G401 (cell line): ENCODE results near the gene EVC. TPM values are rescaled to one million over a fixed set of nuclear protein-coding genes. Genes with fewer than 3 reads are reported as not detected.

Experiments
- DNase-seq: peaks from one replicate; pipeline ENCODE4 v3.0.0-alpha.2; 2015; ENCODE audit warnings: low spot score
- in situ Hi-C: cut with HindIII; loops from 2 replicates; pipeline ENCODE4 v1.10.0; 2016; ENCODE audit warnings: low sequenced_read_pairs, mixed read lengths
- total RNA-seq: library from RNA; depleted of rRNA; stranded (reverse); fragments of >200 nt; shearing (Covaris generic); gene quantifications from 2 replicates; pipeline ENCODE4 v1.2.3, GENCODE V29; 2014; rRNA removed

Gene EVC
- total RNA-seq = 10.2 and 21.0 TPM in 2 replicates

DNA sequence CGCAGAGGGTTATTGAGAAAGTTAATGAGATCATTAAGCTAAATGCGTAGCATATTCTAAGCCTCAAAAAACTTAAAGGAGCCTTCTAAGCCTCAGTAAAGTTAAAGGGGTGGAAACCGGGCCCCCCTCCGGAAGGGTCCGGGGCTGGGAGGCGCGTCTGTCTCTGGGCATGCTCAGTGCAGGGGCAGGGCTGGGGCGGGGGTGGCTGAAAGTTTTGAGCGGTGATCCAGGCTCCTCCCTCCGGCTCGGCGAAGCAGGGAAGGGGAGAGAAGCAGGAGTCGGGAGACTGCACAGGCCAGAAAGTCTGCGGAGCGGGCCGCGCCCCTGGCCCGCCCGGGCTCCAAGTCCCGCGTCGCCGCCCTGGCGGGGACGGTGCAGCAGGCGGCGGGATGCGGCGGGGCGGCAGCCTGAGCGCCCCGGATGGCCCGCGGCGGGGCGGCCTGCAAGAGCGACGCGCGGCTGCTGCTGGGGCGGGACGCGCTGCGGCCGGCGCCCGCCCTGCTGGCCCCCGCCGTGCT lies at the start of gene EVC:
Gene EVC (plus strand): TSS at position 241 of the 518 bp plus-strand sequence. CDS start 180 bp downstream, at position 421.
- in situ Hi-C loops = no loop called here
- peak; percentile 36 for DNase-seq

DNA sequence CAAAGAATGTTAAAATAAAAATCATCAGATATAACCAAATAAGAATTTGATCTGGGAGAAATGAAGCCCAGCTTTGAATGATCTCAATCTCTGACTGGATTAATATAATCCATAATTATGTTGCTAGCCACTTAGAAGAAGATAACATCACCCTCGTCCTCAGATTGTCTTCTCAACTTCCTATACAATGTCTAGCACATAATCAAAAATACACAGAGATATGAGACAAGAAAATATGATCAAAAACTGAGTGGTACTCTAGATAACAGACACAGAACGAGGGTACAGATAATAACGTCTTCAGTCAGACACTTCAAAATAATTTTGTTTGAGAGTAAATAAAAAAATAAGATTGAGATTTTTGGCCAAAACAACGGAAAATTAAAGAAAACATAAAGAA lies 49.8 kb upstream of the EVC start:
- in situ Hi-C loops = no loop called here
- DNase-seq = no peak

DNA sequence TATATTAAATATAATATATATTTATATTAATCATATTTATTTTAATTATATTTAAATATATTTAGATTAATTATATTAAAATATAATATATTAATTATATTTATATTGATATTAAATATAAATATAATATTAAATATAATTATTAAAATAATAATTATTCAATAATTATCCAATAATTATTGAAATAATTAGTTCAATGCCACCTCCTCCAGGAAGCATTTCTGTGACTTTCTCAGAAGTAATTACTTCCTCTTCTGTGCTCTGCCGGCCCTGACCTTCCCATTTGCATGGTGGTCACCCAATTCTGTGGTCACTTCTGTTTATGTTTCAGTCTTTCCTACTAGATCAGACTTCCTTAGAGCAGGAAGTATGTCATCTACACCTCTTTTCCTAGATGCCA lies 48.4 kb upstream of the EVC start:
- in situ Hi-C loops = no loop called here
- no peak for DNase-seq

DNA sequence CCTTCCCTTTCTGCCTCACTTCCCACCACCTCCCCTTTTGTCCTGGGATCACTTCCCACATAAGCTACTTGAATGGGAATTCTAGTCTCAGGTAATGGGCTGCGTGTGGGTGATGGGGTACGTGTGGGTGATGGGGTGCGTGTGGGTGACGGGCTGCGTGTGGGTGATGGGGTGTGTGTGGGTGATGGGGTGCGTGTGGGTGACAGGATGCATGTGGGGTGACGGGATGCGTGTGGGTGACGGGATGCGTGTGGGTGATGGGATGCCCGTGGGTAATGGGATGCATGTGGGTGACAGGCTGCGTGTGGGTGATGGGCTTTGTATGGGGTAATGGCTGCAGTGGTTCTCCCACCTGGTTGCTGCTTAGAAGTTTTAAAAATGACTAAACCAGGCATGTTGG lies 46.2 kb upstream of the EVC start:
- DNase-seq = no peak
- in situ Hi-C loops = no loop called here

DNA sequence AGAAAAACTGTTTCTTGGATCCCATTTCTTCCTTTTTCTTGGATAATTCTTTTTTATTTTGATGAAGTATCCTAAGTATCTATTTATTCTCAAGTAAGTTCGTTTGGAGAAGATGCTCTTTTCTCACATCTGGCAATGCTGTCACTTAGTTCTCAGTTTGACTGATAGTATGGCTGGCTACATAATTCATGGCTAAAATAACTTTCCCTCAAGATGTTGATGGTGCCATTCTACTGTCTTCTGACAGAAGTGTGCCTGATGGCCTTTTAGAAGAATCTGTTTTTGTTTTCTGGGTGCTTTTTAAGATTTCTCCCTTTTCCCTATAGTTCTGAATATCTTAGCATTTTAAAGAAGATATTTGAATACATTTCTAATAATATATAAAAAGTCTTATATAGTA lies 44.3 kb upstream of the EVC start:
- in situ Hi-C loops = no loop called here
- DNase-seq = no peak

DNA sequence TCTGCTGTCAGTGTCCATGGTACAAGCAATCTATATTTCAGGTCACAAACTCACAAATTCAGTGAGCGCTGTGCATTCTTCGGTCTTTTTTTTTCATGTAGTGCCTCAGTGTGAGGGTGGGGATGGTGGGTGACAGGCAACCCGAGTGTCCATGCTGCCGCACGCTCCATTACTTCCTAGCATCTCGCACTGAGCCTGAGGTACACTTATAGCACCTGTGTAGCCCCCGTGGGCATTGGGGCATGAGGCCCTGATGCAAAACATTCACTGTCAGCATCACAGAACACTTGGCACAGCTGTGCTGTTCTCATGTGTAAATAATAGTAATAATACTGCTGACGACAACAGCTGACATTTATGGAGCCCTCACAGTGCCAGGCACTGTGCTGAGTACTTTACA lies 34.2 kb upstream of the EVC start:
- DNase-seq = no peak
- in situ Hi-C loops = no loop called here

DNA sequence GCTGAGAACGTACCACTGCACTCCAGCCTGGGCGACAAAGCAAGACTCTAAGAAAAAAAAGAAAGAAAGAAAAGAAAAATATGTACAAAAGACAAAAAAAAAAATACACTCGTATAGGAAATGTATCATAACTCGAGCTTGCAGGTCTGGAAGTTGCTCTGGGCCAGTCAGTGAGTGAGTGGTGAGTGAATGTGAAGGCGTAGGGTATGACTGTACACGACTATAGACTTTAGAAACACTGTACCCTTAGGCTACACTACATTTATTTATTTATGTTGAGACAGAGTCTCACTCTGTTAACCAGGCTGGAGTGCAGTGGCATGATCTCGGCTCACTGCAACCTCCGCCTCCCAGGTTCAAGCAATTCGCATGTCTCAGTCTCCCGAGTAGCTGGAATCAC lies 32.0 kb upstream of the EVC start:
- in situ Hi-C loops = no loop called here
- DNase-seq = no peak

DNA sequence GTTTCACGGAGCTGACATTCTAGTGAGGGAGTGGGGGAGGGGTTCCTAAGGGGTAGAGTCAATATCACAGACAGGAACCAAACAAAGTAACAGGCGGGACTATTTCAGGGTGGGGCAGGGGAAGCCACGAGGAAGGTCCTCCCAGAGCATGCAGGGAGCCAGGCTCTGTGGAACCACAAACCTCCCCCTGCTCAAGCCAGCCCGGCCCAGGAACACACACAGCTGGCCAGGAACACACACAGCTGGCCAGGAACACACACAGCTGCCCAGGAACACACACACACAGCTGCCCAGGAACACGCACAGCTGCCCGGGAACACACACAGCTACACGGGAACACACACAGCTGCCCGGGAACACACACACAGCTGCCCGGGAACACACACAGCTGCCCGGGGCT lies 27.4 kb upstream of the EVC start:
- DNase-seq = no peak

DNA sequence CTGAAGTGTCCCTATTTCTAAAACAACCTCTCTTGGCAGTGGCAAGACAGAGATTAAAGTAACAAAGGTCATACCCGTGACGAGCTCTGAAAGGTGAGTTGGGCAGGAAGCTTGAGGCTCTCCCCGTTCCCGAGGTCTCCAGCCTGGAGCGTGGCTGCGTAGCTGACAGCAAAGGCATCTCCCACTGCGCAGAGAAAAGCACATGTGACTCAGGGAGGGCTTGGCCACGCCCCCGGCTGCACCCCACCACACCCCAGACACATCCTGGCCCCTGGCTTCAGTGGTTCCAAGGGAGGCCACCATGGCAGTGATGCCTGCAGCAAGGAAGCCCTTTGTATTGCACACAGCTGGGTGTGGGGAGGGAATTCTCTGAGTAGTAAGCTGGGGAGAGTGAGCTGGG lies 25.7 kb upstream of the EVC start:
- in situ Hi-C loops = no loop called here
- DNase-seq = no peak

More for the DNA sequence above, 27.4 kb upstream of the EVC start:
- in situ Hi-C loops = no loop called here

DNA sequence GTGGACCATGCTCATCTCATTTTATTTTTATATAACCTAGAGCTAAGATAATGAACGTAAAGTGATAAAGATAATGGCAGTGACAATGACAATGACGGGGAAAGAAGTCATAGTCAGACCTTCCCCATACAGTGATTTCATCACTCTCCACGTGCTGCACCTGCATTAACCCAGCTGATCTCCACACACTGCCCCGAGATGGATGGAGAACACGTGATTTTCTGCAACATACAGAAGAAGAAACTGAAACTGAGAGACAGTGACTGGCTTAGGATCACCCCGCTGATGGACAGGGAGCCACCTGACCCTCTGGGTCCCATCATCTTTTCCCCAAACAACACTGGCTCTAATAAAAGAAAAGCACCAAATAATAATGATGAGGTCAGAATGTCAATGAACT lies 24.7 kb upstream of the EVC start:
- in situ Hi-C loops = no loop called here
- no peak for DNase-seq

DNA sequence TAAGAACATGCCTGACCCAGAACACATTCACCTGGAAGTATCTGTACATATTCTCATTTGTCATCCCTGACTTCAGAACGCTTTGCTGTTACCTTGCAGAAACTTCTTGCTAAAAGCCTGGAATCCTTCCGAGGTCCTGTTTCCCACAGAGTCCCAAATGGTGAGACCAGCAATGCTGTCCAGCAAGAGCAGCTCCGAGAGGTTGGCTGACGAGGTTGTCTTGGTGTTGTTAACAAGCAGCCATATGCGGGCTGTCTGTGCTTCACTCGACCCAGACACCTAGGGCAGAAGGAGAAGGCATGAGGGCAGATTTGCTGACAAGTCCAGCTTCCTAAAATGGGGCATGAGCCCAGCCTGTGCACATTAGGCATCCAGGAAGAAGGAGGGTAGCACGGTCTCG lies 21.9 kb upstream of the EVC start:
- in situ Hi-C loops = no loop called here
- no peak for DNase-seq

DNA sequence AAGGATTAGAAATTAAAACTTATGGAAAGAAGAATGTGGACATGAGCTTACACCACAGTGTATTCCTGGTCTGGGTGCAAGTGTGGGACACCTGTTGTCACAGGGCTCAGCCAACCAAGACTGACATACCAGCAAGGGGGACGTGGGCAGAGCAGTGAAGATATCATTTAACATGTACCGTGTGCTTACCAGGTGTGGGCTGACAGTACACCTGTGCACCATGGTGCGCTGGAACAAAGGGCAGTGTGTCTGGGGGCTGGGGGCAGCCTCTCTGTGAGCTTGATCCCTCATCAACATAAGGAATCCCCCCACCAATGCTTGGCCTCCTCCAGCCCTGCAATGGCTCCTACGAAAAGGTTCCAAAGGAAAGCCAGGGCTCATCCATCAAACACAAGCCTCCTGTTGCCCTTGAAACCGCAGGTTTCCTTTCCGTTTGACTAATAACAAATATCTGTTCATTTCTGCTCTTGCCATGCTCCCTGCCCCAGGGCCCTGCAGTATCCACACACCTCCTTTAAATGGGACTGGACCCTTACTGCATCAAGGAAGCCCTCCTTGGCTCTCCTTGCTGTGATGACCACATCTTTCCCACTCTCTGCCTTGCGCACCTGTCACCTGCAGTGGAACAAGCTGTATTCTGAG lies 19.4 kb upstream of the EVC start:
- no peak for DNase-seq
- in situ Hi-C loops = no loop called here

DNA sequence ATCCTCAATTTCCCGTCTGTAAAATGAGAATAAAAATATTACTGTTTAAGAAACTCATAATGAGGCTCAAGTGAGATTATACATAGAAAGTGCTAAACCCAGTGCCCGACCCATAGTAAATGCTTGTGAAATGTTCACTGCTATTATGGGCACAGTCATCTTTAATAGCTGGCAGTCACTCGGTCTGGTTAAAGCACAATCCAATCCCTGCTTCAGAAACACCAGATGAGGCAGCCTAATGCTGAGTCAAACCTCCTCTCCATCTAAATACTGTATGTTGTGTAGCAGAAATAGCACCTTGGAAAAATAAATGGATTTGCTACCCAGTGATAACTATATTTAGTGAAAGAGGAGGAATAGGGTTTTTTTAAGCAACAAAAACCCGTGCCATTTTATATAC lies 17.1 kb upstream of the EVC start:
- DNase-seq = no peak
- in situ Hi-C loops = no loop called here

DNA sequence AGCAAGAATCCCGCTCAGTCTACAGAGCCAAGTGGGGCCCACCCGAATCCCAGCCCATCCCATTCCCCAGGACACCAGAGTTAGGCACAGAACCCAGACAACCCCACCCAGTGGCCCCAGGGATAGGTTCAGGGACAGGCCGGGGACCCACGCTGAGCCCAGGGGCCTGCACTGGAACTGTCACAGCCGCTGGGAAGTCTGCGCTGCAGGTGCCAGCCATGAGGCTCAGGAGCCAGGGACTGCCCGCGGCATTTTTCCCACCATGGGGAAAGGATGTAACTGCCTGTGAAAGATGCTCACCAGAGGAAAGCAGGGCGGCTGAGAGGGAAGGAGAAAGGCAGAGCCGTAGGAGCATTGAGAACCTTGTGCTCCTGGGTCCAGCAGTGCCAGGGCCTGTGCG lies 14.7 kb upstream of the EVC start:
- in situ Hi-C loops = no loop called here
- DNase-seq = no peak

DNA sequence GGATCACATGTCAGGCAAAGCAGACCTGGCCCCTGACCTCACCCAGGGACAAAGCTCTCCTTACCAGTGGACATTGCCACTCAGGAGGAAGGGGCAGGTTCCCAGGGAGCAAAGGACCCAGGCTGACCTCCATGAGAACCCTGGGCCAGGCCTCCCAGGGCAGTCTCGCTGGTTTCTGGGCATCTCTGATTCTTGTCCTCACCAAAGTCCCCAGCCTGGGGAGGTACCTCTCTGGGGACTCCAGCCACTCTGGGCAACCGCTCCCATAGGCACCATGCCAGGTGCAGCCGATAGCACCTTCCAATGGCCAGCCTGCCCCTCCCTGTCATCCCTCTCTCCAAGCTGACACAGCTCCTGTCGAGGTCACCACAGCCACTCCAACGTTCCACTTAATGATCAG lies 10.5 kb upstream of the EVC start:
- DNase-seq = no peak
- in situ Hi-C loops = no loop called here

DNA sequence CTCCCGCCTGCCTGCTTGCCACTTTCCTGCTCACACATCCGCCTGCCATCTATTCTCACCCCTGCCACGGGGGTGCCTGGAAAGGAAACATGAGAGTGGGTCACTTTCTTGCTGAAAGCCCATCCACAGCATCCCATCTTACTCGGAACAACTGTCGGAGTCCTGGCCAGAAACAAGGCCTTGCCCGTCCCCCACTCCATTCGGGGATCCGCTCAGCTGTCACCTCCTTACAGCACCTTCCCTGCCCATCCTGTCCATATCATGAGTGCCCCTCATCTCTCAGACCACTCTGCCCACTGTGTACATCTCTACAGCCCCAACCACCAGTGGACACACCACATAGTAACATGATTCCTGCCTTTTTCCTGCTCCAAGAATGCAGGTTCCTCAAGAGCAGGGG lies 9.0 kb upstream of the EVC start:
- no peak for DNase-seq
- in situ Hi-C loops = no loop called here

DNA sequence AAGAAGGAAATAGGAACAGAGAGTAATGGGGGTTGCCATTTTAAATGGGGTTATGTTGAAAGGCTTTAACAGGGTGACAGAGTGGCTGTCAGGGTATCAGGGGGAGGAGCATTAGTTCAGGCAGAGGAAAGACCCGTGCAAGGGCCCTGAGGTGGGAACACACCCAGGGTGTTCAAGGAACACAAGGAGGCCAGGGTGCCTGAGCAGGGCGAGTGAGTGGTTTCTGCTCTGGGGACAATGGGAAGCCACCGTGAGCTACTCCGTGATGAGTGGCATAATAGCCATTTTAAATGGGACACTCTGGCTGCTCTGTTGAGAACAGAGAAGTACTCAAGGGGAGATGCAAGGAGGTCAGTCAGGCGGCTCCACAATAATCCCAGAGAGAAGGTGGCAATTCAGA lies 7.2 kb upstream of the EVC start:
- in situ Hi-C loops = no loop called here
- DNase-seq = no peak

DNA sequence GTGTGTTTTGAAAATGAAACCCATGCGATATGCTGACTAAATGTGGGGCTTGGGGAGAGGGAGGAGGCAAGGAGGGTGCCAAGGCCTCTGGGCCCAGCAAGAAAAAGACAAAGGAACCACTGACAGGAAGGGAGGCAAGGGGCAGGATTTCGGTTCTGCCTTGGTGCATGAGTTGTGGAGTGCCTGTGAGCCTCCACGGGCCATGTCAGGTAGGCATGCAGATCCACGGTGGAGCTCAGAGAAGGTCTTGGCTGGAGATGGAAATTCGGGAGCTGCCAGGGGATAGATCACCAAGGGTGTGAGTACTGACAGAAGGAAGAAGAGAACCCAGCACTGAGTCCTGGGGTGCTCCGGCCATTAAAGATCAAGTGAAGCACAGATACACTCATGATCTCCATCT lies 6.7 kb upstream of the EVC start:
- in situ Hi-C loops = no loop called here

DNA sequence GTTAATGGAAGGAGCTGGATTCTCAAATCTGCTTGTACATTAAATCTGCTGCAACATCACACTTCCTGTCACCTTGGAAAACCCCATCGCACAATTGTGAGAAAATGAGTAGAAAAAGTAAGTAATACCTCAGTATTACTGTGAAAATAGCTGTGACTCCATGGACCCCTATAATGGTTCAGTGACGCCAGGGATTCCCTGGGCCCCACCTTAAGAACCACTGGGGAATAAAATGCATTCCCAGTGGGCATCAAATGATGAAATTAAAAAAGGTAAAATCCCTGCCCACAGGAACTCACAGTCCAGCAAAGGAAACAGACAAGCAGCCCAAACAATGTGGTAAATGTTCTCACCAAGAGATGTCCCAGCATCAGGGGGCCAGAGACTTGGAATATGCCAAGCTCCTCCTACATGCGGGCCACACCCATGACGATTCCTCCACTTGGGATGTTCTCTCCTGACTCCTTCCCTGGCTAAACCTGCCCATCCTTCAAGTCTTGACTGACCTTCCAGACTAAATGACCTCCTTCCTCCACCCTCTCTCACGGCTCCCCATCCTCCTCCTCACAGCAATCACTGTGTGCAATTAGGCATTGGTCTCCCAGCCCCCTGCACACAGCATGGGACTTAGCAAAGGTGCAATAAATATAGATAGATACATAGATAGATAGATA lies 5.2 kb upstream of the EVC start:
- in situ Hi-C loops = no loop called here
- no peak for DNase-seq

More for the DNA sequence above, 6.7 kb upstream of the EVC start:
- DNase-seq = no peak

DNA sequence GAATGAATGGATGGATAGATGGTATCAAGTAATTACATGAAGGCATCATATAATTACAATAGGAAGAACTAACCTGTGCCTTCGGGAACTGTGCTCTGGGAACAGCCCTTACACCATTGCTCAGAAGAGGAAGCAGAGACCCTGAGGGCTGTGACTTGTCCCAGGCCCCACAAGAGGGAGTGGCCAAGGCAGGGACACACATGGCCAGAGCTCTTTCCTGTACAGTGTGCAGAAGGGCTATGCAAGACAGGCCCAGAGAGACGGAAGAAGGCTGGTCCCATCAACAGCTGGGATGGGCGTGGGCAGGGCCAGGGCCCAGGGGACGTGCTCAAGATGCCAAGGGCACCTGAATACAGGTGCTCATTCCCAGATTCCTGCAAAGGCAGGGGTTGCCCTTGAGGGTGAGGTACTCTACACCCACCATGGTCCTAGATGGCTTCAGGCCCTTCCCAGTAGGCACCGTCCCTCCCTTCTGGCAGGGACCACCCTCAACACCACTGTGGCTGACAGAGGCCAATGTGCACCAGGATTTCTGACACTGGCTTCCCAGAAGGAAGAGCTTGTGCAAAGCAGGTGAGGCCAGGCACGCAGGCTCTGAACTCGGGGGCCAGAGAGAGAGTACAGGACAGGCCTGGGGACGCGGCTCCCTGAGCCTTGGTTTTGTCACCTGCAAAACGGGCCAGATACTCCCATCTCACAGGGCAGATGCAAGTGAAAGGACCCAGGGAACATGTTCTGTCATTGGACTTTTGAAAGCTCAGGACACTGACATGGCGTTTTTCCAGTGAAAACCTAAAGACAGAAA lies 4.3 kb upstream of the EVC start:
- in situ Hi-C loops = no loop called here
- no peak for DNase-seq
